Keratinocyte (primary cell): Measurements from ENCODE around the gene CELF2. TPM values are rescaled to one million over a fixed set of nuclear protein-coding genes. Genes with fewer than 3 reads are reported as not detected.

Experiments
- DNase-seq: peaks from one replicate; pipeline ENCODE4 v3.0.0-alpha.2; 2011; ENCODE audit warnings: low read depth, missing footprints, low spot score
- FAIRE-seq: peaks from 2 replicates; lab custom pipeline; 2011; peaks lifted over from hg19 to GRCh38; lab: Jason Lieb, UNC
- H2AFZ ChIP-seq: 2 replicates; pipeline ENCODE4 v1.6.0; 2012; ENCODE audit warnings: low read length, control low read depth, inconsistent platforms; ENCODE audit not compliant: control insufficient read depth
- H3K27ac ChIP-seq: 2 replicates; pipeline ENCODE4 v1.5.1; 2011; ENCODE audit warnings: low read length; ENCODE audit not compliant: control insufficient read depth, insufficient read depth
- H3K27me3 ChIP-seq: 3 replicates; pipeline ENCODE4 v1.6.0; 2011; ENCODE audit warnings: low read length; ENCODE audit not compliant: control insufficient read depth, insufficient read depth; ENCODE audit errors: extremely low read depth
- H3K36me3 ChIP-seq, 2 experiments: 2 replicates in 1 of 2; 3 replicates in 1 of 2; pipeline ENCODE4 v1.5.1; 2011; ENCODE audit warnings: low read length in 2 of 2, mild to moderate bottlenecking in 1 of 2; ENCODE audit not compliant: control insufficient read depth in 2 of 2, insufficient read depth in 2 of 2; ENCODE audit errors: extremely low read depth in 1 of 2
- H3K4me1 ChIP-seq: 3 replicates; pipeline ENCODE4 v1.5.1; 2011; ENCODE audit warnings: low read length; ENCODE audit not compliant: control insufficient read depth, insufficient read depth; ENCODE audit errors: extremely low read depth
- H3K4me2 ChIP-seq: 3 replicates; pipeline ENCODE4 v1.6.0; 2011; ENCODE audit warnings: low read depth, low read length; ENCODE audit not compliant: control insufficient read depth, insufficient read depth; ENCODE audit errors: extremely low read depth
- H3K4me3 ChIP-seq, 3 experiments: fragments of 200-600 bp in 1 of 3; sonication (generic) in 1 of 3; 2 replicates in 2 of 3; 3 replicates in 1 of 3; pipeline ENCODE4 v1.5.1; 2011 to 2016; ENCODE audit warnings: low read length in 3 of 3, mild to moderate bottlenecking in 3 of 3, control low read depth in 2 of 3, inconsistent platforms in 1 of 3, low read depth in 1 of 3, mixed read lengths in 1 of 3, mixed run types in 1 of 3, moderate library complexity in 1 of 3; ENCODE audit not compliant: control insufficient read depth in 2 of 3, insufficient read depth in 2 of 3; ENCODE audit errors: extremely low read depth in 1 of 3
- H3K79me2 ChIP-seq: 2 replicates; pipeline ENCODE4 v1.6.0; 2012; ENCODE audit warnings: low read length; ENCODE audit not compliant: control insufficient read depth, insufficient read depth
- H3K9ac ChIP-seq: 3 replicates; pipeline ENCODE4 v1.6.0; 2011; ENCODE audit warnings: low read length; ENCODE audit not compliant: control insufficient read depth, insufficient read depth; ENCODE audit errors: extremely low read depth
- H3K9me1 ChIP-seq: 3 replicates; pipeline ENCODE4 v1.6.0; 2011; ENCODE audit warnings: low read length; ENCODE audit not compliant: control insufficient read depth, insufficient read depth; ENCODE audit errors: extremely low read depth
- H3K9me3 ChIP-seq: 2 replicates; pipeline ENCODE4 v1.5.1; 2012; ENCODE audit warnings: low read depth, low read length; ENCODE audit not compliant: control insufficient read depth
- H4K20me1 ChIP-seq: 3 replicates; pipeline ENCODE4 v1.6.0; 2011; ENCODE audit warnings: low read length; ENCODE audit not compliant: control insufficient read depth, insufficient read depth; ENCODE audit errors: extremely low read depth
- EZH2 ChIP-seq: IDR thresholded peaks from one replicate; pipeline ENCODE4 v1.6.1; 2012; ENCODE audit warnings: inconsistent platforms, mild to moderate bottlenecking, low read length, moderate library complexity
- dilution Hi-C: fragments of 300-500 bp; cut with MboI; formaldehyde crosslinking; loops from one replicate; pipeline ENCODE4 v1.7.0; 2020; ENCODE audit warnings: low sequenced_read_pairs; ENCODE audit not compliant: extremely low pct_ligation_motif_present
- polyA plus RNA-seq, 5 experiments: library from polyadenylated mRNA; depleted of rRNA in 3 of 5; stranded (reverse) in 3 of 5; stranded (forward) in 1 of 5; unstranded in 1 of 5; fragments of >200 nt; gene quantifications; 1 replicate in 1 of 5; 2 replicates in 3 of 5; 3 replicates in 1 of 5; pipeline versions ENCODE4 v1.2.1 to v1.2.3, GENCODE V29; 2011 to 2012; ENCODE audit warnings: missing spikeins in 2 of 5, low read depth in 1 of 5, low replicate concordance in 1 of 5
- TF ChIP-seq, protein P1 (sequence below), 3 experiments: IDR thresholded peaks in 1 of 3; conservative IDR thresholded peaks in 1 of 3; optimal IDR thresholded peaks in 1 of 3; 2 replicates in 2 of 3; 3 replicates in 1 of 3; pipeline versions ENCODE3 to v1.5.1; 2011; ENCODE audit warnings: low read length in 3 of 3, mild to moderate bottlenecking in 3 of 3, moderate library complexity in 2 of 3, control low read depth in 1 of 3, inconsistent platforms in 1 of 3; ENCODE audit not compliant: insufficient read depth in 2 of 3; ENCODE audit errors: extremely low read depth in 1 of 3

Gene CELF2
- polyA plus RNA-seq, 1 donor (not counting 4 experiments of a cell fraction or from before 2014, with no cell fraction given): 9.8 TPM

DNA sequence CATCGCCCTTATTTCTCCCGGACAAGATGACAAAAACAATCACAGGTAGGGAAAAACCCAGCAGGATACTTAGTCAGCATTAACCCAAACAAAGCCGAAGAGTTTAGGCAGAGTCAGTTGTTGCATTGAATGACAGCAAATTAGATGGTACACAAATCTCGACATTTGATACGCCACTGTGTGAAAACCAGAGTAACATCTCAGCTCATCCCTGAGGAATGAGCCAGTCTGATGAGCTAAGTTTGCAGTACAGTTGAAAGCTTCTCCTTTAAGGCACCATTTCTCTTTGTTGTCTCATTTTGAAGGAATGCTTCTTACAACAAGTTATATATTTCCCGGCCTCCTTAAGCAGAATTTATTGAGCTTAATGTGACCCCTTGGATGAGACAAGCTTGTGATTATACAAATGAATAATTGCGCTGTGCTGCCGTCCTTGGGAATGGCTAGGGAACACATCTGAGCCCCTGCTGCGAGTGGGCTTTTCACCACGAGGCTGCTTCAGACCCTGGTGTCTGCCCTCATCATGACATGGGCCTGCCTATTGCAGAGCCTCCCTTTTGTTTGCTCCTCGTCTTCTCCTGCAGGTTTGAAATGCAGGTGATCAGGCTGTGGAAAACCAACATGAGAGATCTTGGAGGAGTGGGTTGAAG is 137.3 kb downstream of the CELF2 start:
- FAIRE-seq: no peak
- no peak overlapping the region for H3K4me2 ChIP-seq
- H3K4me1 ChIP-seq: no peaks in the 10 kb centered on the region
- no peak overlapping the region for H3K27ac ChIP-seq
- H2AFZ ChIP-seq: no peak overlapping the region
- dilution Hi-C loops: no loop called here
- no peak overlapping the region for H3K4me3 ChIP-seq
- no peaks in the 10 kb centered on the region for H3K9me3 ChIP-seq
- TF ChIP-seq, protein P1, sequence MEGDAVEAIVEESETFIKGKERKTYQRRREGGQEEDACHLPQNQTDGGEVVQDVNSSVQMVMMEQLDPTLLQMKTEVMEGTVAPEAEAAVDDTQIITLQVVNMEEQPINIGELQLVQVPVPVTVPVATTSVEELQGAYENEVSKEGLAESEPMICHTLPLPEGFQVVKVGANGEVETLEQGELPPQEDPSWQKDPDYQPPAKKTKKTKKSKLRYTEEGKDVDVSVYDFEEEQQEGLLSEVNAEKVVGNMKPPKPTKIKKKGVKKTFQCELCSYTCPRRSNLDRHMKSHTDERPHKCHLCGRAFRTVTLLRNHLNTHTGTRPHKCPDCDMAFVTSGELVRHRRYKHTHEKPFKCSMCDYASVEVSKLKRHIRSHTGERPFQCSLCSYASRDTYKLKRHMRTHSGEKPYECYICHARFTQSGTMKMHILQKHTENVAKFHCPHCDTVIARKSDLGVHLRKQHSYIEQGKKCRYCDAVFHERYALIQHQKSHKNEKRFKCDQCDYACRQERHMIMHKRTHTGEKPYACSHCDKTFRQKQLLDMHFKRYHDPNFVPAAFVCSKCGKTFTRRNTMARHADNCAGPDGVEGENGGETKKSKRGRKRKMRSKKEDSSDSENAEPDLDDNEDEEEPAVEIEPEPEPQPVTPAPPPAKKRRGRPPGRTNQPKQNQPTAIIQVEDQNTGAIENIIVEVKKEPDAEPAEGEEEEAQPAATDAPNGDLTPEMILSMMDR (optimal IDR thresholded peaks at IDR 0.05 in 1 of 3, IDR thresholded peaks at IDR 0.05 in 1 of 3, conservative IDR thresholded peaks at IDR 0.05 in 1 of 3; ENCODE audit: extremely low read depth in 1 of 3, insufficient read depth in 2 of 3, low read length in 3 of 3): no peak
- no peak for TF ChIP-seq EZH2
- H3K36me3 ChIP-seq: no peaks in the 10 kb centered on the region
- H3K9ac ChIP-seq: no peak overlapping the region
- H3K27me3 ChIP-seq: no peaks in the 10 kb centered on the region
- H3K9me1 ChIP-seq: no peaks in the 10 kb centered on the region
- DNase-seq: no peak
- H3K79me2 ChIP-seq: no peaks in the 10 kb centered on the region
- H4K20me1 ChIP-seq: no peaks in the 10 kb centered on the region

DNA sequence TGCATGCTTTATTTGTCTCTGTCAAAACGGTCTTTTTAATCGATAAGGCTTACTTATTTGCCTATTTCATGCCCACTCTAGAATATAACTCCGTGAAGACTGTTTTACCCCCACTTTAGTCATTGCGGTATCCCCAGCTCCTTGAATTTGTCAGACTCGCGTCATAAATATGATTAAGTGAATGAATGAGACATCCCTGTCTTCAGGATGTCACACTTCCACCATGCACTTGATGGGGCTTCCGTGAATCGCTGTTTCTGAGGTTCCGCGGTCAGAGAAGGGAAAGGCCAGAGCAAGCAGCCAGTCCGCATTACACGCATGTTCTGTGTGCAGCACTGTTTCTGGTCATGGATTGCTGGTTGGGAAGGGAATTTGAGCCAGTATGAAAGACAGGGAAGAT is 138.8 kb downstream of the CELF2 start:
- Histone ChIP-seq H2AFZ (no peak overlapping the region), H3K9me3 (no peaks in the 10 kb centered on the region), H3K4me3 (no peak overlapping the region), H3K9ac (no peak overlapping the region), H3K27ac (no peak overlapping the region), H4K20me1 (no peaks in the 10 kb centered on the region), H3K27me3 (no peaks in the 10 kb centered on the region), H3K4me2 (no peak overlapping the region), H3K9me1 (no peaks in the 10 kb centered on the region), H3K79me2 (no peaks in the 10 kb centered on the region), H3K36me3 (no peaks in the 10 kb centered on the region), H3K4me1 (no peaks in the 10 kb centered on the region)
- TF ChIP-seq, protein P1 (optimal IDR thresholded peaks at IDR 0.05 in 1 of 3, IDR thresholded peaks at IDR 0.05 in 1 of 3, conservative IDR thresholded peaks at IDR 0.05 in 1 of 3; ENCODE audit: extremely low read depth in 1 of 3, insufficient read depth in 2 of 3, low read length in 3 of 3): no peak
- TF ChIP-seq EZH2: no peak
- no peak for DNase-seq
- dilution Hi-C loops: no loop called here
- no peak for FAIRE-seq
